NCI-H345 treated with DMSO at 0.1 percent for 48 hours (cell line): ENCODE data around the gene HIVEP2.

Source experiments
- DNase-seq: peaks from one replicate; lab custom pipeline; 2025; ENCODE audit not compliant: unreplicated experiment; lab: John Stamatoyannopoulos, UW

The HIVEP2 gene

DNA sequence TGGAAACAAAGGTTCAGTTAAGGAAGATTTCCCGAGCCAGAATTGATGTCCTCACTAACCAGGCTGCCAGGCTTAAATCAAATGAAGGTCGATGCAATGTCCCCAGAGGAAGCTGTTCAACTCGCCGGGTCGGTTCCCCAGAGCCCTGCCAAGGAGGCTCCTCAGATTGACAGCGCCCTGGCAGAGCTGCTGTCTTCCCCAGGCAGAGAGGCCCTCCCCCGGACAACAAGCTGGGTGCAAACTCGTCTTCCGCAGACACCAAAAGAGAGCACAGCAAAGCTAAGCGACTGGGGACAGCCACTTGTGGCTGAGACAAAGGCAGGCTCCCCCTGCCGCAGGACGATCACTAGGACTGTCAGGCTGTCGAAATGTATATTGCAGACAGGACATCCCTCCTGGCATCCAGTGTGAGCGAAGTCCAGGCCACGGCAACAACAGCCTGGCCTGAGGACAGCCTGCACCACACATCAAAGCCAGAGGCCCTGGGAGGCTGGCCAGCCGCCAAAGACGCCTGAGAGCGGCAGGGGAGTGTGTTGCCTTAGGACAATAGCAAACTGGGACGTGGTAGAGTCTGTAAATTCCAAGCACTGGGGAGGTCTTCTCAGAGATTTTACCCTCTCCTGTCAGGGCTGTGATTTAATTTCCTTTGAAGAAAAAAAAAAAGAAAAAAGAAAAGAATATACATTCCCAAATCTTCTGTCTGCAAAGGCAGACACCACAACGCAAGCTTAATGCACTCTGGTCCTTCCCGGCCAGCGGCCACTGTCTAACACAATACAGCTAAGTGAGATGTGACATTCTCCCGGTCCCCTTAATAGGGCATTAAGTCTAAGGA is 99.1 kb downstream of the HIVEP2 start:
- peak; percentile 78 for DNase-seq

DNA sequence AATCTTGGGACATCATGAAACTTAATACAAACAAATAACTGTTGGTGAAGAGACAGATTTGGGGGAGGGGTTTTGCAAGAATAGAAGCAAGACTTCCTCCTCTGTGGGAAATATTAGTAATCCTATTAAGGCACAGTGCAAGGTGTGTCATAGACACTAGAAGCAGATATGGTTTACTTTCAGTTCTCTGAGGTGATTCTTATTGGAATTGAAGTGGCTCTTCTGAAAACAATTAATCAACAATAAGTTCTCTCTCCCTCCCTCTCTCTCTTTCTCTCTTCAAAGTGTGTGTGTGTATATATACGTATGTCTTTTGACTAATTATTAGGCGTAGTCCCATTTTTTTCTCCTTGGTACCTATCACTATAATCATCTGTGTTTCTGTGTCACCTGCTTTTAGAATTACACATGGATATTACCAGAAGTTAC is 99.8 kb downstream of the HIVEP2 start:
- DNase-seq = no peak

DNA sequence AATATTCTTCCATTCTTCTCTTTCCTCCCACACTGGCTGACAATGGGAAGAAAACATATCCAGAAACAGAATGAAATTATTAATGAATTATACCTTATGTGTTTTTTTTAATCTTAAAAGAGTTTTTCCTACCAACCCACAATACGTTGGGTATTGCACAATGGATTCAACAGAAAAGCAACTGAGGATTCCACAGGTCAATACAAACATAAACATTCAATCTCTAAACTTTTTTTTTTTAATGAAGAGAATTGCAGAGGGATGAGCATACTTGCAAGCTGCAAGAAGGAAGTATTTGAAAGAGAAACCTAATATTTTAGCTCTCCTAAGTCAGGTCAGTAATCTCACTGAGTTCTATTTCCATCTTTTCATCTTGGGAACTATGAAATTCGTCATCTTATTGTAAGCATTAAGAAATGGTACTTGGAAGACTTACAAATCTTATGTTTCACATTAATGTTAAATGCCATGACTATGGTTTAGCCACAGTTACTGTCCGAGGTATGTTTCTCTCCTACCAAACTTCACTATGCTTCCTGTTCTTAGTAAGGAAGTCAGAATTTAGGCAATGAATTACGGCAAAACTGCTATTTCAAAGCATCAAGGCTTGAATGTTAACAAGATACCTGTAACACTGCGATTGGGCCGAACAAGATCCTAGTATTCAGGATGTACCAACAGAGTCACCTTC is 100.8 kb downstream of the HIVEP2 start:
- no peak for DNase-seq

DNA sequence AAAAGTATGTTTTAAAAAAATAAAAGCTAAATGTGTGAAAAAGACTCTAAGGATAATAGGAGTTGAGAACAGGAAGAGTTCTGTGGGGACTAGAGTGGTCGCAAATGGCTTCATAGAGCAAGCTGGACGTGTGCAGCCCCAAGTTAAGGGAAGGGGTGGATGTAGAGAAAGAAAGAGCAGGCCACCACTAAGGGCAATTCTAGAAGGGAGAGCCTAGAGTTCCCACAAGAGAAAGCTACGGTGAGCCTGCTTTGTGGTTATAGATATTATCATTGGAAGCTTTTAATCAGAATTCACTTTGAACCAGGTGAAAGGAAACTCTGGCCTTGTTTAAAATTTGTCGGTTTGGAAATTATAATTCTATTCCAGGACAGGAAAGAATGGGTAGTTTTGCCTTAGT is 101.6 kb downstream of the HIVEP2 start:
- DNase-seq = no peak

DNA sequence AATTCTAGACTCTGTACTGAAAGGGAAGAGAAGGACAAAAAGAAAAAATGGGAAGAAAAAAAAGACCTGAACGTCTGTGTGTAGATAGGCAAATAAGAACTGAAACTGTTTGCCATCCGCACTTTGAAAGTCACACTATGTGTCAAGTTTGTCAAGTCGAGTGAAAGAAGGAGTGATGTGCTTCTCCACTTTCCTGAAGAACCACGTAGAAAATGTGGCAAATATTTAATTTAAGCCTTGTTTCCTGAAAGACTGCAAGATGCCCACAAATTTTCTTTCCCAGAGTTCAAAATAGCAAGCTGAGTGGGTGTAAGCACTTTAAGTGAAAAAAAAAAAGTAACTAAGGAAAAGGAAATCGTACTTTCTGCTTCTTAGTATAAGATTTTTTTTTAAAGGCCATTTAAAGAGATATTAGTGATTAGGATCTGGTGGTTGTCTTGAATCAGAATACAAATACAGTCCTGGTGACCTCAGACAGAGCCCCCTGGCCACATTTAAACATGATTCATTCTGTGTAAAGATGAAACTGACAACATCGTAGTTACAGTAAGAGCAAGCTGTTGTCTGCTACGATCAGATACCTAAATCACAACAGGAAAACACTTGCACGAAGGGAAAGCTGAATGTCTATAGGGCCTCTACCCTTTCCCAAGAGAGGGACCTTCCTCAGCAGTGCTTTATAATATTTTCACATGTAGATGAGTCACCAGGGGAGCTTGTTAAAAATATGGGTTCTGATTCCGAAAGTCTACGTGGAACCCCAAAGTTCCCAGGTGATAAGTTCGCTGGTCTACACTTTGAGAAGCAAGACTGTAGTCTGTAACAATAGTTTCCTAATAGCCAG is 102.3 kb downstream of the HIVEP2 start:
- no peak for DNase-seq

DNA sequence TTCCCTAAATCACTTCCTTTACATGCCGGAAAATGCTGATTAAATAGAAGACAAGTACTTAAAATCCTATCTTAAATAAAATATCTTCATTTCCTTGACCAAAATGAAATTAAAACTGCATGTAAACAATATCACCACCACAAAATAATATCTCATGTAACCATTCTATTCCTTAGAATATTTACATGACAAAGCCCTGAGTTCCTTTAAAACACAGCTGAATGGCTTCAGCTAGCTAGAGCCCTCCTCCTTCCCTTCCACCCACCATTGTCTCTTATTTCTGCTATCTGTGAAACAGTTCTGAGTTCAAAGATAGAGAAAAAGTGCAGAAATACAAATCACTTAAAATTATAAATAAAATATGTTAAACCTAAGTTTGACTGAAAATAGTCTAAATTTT is 103.1 kb downstream of the HIVEP2 start:
- DNase-seq = no peak

DNA sequence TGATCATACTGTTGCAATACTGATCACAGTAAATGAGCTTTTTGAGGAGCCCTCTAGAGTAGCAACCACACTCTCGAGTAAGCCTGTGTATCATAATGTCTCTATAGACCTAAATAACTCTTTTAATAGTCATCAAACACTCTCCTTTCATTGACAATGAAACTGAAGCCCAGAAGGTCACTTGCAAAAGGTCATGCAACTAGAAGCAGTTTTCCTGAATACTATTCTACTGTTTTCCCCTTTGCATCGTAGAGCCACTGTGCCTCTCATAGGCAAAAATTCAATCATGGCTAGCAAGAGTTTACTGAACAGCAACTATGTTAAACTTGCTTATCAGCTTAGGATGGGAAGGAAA is 105.3 kb downstream of the HIVEP2 start:
- no peak for DNase-seq

DNA sequence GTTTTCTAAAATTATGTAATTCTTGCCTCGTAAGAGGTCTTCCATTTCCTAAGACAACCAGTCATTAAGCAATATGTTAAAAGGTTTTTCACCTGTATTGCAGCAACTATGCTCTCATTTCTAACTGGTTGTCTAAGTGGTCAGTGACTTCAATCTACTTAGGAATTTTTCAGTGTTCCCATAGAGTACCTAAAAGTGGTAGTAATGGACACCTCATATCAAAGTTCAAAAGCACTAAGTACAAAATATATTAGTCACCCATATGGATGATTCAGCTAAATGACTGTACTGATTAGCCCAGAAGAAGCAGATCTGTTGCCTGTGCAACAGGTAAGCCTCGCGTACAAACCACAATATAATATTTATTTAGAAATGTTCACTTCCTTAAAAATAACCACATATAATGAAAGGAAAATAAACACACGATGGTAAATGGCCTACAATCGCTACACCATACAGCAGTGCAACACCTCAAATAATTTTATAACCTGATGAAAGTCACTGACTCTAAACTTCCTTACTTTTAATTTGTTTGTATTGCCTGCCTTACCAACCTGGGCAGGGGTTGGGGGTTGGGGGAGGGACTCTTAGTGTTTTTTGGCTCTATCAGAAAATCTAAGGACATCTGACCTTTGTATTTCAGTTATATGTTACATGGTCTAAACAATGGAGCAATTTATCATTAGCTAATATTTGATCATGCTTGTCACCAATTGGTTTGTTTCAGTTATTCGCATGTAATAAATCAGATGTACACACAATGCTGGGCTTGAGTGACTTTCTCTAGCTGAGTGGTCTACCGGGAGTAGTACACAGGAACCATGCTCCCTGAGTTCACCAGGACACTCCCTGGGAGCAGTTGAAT is 105.9 kb downstream of the HIVEP2 start:
- no peak for DNase-seq

DNA sequence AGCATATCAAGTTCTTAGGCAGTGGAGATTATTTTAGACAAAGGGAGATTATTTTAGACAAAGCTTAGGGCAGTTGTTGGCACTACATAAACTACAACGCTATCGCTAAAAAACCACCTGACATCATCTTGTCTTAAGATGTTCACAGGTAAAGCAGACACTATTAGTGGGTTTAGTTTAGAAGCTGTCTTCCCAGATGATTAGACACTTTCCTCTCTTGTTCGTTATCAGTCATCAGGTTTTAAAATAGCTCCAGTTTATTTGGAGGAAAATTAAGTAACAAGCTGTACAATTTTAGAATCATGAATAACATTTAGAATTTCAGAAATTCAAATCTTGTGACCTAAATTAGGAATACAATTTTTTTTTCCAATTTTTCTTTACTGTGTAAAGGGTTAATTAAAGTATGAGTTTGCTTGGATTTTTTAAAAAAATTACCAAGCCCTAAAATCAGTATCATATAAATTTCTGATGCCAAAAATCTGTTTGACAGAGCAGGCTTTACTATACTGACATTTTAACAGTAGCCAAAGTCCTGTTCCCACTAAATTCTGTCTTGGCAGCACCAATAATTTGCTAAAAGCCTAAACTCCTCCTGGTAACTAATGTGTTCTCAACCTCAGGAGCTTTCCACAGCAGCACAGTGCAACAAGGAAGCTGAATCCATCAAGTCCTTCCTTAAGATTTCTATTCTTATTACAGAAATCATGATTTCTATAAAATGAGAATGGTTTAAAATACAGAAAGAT is 109.0 kb downstream of the HIVEP2 start:
- no peak for DNase-seq

DNA sequence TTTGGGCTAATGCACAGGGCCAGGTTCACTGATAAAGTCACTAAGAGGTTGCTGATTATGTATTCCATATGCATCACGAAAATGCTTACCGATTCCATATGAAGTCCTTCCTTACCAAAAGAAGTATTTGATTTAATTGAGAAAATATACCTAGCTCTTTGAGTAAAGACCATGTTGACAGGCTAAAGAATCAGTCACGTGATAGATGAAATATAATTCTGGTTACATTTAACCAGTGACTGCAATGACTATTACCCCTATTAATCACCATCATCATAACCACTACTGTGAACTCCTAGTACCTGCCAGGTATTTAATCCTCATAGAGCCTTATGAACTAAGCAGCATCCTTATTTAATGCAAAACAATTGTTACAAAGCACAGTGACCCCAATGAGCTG is 110.1 kb downstream of the HIVEP2 start:
- no peak for DNase-seq

DNA sequence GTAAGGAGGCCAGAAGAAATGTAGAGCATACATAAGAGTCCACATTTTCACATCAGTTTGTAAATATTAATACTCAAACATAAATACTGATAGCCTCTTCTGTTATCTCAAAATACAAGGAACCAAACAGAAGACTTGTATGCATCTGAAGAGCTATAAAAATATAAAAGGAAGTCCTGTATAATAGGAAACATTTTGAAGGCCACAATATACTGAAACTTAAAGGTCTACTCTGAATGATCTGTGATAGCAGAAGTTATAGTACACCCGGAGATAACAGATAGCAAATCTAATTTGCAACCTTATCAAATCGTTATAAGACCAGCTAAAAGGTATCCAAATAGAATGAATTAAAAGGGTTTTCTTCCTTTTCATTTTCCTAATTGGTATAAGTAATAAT is 111.2 kb downstream of the HIVEP2 start:
- DNase-seq = no peak

DNA sequence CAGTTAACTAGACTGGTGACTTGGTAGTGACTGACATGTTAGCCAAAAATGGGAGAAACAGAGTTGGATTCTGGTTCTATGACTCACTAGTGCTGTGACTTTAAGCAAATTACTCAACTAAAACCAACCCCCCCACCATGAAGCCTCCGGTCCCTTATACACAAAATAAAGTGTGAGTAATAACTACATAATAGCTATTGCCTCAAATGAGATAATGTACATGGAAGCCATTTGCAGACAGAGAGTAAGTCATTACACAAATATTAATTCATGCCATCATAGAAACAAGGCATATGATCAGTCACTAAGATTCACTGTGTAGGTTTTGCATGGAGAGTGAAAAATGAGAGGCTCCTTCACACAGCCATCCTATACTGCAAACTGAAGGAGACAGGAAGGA is 111.9 kb downstream of the HIVEP2 start:
- DNase-seq = no peak

DNA sequence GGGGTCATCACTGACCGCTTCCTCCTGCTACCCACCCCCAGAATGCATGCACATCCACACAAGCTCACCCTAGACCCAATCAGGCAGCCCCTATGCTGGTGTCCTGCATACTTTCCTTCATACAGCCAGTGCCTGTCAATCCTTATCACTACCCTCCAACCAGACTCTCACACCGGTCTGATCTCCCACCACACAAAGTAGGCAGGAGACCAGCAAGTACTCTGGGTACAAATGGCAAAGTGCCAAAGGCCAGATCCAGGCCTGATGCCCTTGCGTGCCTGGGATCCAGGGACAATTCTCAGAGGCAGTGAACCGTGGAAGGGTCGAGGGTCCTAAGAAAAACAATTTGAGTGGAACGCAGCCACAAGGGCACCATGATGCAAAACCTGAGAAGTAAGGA is 114.2 kb downstream of the HIVEP2 start:
- no peak for DNase-seq

DNA sequence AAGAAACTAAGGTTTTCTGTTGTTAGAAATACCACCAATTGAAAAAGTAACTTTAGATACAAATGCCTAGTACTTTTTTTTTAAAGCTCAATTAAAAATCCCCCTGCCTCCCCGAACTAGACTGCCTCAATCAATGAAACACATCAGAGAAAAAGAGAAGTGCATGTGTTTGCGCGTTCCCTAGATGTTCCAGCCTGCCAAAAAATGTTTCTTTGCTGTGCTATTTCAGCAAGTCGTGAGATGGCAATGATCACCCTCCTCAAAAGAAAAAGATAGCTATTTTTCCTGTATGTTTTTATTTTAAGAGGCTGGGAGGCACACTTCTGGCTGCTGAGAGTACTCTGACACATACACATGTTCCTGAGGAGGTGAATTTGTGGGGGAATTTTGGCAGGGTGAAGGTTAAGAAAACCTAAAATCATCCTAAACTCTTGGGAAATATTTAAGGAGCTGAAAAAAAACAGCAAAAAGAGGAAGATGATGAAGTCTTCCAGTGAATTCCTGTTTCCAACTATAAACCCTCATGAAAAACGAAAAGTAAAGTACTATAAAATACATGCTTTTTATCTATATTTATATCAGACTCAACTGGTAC is 114.8 kb downstream of the HIVEP2 start:
- no peak for DNase-seq

DNA sequence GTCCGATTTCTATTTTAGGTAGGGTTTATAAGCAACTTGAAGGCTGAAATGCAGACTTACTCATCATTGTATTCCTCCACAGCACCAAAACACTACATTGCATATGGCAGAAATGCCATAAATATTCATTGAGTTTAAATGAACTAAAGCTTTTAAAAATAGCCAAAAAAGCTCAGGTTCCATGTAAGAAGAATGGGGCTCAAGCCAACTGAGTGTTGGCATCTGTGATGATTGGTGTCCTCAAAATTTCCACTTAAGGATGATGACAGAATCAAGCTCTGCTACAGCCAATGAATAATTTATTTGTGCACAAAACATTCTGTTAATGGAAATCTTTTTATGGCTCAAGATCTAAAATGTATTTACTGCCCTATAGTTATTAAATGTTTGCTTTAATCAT is 115.4 kb downstream of the HIVEP2 start:
- DNase-seq = no peak

DNA sequence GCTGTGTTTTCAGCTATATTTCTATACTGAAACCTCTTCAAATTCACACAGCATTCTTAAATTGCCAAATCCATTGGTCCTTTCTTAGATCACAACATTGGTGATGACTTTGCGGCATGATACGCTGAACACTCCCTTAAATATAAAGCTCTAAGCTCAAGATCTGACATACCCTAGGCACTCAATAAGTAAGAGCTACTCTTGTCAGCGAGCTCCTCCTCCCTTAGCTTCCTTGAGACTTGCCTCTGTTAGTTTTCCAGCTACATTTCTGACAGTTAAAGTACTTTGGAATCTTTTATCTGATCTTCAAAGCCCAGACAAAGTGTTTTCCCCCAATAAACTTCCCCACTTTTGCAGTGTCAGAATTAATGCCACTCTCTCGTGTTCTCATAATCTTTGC is 117.0 kb downstream of the HIVEP2 start:
- DNase-seq = no peak

DNA sequence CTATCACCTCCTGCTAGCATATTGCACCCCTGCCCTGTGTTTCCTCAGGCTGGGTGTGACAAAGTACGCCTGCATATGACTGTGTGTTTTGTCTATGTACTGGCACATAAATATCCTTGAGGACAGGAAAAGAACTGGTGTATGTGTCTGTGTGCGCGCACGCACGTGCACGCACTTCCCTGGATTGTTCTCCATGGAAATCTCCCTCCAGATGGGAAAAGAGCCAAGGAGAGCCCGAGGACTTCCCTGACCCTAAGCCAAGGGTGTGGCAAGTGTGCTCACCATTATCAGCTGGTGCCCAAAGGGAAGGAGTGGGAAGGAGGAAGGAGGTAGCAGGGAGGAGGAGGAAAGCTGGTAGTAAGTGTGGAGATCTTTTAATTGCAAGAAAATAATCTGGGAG is 117.6 kb downstream of the HIVEP2 start:
- no peak for DNase-seq

DNA sequence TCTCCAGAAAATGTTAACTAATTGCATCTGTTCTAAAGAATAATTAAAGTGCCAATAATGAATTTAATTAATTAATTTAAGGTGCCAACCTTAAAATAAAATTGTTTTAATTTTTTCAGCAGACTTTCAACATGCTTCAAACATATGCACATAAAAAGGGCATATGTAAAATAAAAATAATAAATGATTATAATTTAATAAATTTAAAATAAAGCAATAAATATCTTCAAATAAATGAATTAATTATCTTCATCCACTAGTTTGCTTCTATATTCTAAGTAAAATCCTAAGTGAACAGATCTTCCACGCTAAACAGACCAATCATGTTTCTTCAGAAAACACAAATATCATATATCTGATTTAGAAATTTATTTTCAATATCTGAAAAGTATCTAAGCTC is 119.2 kb downstream of the HIVEP2 start:
- no peak for DNase-seq

DNA sequence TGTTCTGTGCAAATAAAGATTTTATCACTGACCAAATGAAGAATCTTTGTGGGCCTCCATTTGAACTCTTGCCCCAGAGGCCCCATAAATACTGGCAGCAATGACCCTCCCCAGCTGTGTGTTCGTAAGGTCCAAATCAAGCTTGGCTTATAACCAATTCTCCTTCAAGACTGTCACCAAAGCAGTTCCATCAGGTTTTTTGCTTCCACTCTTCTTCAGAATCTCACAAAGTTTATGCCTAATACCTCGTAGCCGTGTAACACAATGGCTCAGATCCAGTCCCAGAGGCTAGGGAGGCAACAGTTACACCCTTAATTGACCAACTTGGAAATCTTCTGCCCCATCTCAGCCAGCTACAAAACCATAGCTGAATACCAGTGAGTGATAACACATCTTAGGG is 120.5 kb downstream of the HIVEP2 start:
- no peak for DNase-seq
